ENCODE data around the gene EIF4G3.
"Not testable (repeated sequence)": the region's sequence is repeated elsewhere in the genome, so short reads cannot be mapped to it uniquely, and the experiment has no call there.

Gene EIF4G3

DNA sequence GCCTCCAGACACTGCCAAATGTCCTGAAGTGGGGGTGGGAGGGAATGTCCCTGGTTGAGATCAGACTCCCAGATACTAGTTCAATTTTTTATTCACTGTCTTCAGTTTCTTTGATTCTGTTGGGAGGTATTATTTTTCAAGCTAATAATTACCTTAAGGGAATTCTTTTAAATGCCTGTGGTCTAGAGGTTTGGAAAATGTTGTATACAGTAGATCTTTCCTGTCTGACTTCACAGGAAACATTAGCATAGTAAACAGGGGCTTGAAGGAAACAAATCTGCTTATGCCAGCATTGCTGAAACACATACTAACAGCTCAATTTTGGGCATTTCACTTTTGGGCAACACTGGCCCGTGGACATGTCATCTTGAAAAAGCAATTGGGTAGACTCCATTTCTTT lies 305.3 kb downstream of the EIF4G3 start:
- DNase-seq (ENCODE audit: low read depth): no peak

DNA sequence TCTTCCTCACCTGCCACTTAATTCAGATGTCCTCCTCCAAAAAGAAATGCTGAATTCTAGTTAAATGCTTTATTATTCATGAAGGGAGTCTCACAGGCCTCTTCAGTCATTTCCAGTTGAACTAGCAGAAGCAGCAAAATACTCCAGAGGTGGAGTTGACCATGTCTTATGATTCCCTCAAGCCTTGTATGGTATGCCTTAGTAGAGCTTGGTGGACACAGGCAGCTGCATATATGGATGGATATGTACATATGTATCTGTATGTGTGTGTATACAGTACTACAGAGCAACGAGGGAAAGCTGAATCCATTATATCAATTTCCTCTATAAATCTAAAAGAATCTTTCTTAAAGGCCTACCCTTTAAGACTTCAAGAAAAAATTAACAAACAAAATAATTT lies 306.0 kb downstream of the EIF4G3 start:
- DNase-seq (ENCODE audit: low read depth): no peak

DNA sequence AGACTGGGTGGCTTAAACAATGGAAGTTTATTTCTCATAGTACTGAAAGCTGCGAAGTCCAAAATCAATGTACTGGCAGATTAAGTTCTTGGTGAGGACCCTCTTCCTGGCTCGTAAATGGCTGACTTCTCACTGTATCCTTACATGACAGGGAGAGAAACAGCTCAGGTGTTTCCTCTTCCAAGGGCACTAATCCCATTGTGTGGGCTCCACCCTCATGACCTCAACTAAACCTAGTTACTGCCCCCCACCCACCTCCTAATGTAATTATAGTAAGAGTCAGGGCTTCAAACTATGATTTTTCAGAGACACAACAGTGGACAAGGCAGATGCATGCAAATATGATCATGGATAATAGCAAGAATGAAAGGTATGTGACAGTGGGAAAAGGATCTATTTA lies 308.4 kb downstream of the EIF4G3 start:
- DNase-seq (ENCODE audit: low read depth): no peak

DNA sequence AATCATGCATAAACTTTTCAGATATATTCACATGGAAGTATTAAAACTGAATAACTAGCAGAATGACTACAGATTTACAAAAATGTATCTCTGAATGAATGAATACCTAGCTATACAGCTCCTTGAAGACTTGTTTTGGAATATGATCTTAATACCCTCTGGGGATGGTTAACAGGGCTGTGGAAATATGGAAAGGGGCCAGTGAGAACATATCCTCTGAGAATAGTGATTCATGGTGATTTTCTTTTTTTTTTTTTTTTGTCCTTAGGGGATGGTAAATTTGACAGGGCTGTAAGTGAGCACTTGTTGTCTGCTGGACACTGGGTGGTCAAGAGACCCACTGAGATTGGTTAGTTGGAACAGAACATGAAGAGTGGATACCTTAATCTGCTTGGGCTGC lies 308.9 kb downstream of the EIF4G3 start:
- no peak for DNase-seq (ENCODE audit: low read depth)

DNA sequence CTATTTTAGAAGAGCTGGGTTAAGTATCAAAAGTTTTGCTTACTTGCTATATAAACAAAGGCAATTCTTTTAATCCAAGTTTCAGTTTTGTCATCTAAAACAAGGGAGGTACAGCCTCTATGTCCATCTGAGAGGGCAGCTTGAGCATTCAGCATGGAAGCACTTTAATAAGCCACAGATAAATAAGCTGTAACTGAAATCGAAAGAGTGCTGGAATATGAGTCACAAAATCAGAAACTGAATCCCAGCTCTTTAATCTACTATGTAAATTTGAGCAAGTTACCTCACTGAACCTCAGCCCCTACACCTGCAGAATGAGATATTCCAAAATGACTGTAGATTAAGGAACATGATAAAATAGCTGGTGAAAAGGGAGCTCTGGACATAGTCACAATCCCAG lies 309.6 kb downstream of the EIF4G3 start:
- no peak for DNase-seq (ENCODE audit: low read depth)

DNA sequence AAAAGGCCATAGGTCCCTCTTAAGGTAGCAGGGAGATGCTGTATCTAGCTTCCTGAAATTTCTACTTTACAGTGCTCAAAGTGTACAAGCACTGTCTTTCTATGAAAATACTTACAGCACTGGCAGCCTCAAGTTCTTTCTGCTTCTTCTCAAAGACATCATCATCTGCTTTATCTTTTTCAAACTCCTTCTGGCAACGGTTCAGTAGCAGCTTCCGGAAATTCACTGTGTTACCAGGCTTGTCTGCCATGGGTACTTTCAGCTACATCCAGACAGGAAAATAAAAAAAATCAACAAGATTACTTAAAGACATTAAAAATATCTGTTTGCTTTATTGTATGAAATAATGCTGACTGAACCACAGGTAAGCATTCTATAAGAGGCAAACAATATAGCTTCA lies 311.7 kb downstream of the EIF4G3 start:
- DNase-seq (ENCODE audit: low read depth): no peak

DNA sequence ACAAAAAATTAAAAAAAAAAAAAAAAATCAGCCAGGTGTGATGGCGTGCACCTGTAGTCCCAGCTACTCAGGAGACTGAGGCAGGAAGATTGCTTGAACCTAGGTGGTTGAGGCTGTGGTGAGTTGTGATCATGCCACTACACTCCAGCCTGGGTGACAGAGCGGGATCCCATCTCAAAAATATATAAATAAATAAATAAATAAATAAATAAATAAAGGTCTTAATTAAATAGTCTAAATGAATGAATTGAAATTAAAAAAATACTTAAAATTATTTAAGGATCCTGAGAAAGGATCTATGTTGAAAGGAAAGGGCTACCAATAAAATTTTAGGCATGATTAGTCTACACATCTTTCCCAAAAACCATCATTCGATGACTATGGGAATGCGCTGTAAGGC lies 322.2 kb downstream of the EIF4G3 start:
- no peak for DNase-seq (ENCODE audit: low read depth)

DNA sequence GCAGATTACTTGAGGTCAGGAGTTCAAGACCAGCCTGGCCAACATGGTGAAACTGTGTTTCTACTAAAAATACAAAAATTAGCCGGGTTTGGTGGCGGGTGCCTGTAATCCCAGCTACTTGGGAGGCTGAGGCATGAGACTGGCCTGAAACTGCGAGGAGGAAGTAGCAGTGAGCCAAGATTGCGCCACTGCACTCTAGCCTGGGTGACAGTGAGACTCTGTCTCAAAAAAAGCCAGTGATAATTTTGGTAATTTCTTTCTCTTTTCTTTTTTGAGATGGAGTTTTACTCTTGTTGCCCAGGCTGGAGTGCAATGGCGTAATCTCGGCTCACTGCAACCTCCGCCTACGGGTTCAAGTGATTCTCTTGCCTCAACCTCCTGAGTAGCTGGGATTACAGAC lies 324.9 kb downstream of the EIF4G3 start:
- not testable (repeated sequence) for DNase-seq (ENCODE audit: low read depth)

DNA sequence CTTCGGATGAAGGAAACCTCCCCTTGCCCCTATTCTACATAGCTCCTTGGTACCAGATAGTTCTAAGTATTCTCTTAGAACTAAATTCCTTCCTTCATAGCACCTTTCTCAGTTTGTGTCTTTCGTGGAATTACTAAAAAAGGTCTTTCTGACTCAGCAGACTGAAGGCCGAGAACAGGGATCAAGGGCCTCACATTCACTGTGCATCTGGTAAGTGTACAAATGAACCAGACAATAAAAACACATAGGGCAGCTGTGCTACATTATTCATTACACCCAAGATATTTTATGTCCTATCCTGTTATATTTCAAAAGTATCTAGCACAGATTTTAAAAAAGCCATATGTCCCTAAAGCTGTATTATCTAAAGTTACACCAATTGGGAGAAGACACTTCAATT lies 326.7 kb downstream of the EIF4G3 start:
- no peak for DNase-seq (ENCODE audit: low read depth)

DNA sequence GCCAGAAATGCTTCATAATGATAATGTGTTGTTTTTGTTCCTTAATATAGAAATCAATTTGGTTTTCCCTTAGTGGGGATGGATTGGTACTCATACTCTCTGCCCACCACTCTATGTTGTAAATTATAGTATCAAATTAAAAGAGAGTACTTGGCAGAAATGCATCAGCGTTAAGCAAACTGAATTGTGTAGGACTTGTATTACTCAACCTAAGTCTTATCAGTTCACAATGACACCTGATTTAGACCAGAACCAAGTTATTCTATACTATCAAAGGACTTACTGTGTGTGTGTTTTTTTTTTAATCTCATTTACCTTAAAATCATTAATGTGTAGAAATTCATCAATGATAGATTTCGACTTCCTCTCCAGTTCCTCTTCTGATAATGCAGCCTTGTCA lies 327.6 kb downstream of the EIF4G3 start:
- no peak for DNase-seq (ENCODE audit: low read depth)

DNA sequence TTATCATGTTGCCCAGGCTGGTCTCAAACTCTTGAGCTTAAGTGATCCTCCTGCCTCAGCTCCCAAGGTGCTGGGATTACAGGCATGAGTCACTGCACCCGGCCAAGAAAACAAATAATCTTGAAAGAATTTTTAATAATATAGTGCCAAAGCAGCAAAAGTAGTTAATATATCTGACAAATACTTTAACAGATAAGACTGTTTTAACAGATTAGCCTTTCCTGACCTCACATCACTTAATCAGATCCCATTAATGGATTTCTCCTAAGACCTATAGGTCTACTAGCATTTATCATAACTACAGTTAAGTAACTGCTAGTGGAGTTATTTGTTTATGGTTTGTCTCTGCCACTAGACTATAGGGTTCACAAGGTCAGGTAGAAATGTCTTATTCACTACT lies 328.5 kb downstream of the EIF4G3 start:
- no peak for DNase-seq (ENCODE audit: low read depth)

DNA sequence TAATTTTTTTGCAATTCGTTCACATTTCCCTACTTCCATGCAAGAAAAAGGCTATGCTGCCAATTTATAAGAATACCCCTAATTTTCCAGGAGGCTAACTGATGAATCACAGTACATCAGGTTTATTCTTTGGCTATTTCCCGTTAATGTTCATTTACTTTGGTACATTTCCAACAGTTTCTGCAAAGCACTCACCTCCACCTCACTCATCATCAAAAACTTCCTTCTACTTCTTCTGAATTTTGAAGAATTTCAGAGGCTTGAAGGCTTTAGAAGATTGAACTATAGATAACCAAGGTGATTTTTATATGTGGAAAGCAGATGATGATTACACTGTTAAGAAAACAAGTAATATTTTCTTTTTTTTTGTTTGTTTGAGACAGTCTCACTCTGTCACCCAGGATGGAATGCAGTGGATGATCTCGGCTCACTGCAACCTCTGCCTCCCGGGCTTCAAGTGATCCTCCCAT lies 329.1 kb downstream of the EIF4G3 start:
- no peak for DNase-seq (ENCODE audit: low read depth)

DNA sequence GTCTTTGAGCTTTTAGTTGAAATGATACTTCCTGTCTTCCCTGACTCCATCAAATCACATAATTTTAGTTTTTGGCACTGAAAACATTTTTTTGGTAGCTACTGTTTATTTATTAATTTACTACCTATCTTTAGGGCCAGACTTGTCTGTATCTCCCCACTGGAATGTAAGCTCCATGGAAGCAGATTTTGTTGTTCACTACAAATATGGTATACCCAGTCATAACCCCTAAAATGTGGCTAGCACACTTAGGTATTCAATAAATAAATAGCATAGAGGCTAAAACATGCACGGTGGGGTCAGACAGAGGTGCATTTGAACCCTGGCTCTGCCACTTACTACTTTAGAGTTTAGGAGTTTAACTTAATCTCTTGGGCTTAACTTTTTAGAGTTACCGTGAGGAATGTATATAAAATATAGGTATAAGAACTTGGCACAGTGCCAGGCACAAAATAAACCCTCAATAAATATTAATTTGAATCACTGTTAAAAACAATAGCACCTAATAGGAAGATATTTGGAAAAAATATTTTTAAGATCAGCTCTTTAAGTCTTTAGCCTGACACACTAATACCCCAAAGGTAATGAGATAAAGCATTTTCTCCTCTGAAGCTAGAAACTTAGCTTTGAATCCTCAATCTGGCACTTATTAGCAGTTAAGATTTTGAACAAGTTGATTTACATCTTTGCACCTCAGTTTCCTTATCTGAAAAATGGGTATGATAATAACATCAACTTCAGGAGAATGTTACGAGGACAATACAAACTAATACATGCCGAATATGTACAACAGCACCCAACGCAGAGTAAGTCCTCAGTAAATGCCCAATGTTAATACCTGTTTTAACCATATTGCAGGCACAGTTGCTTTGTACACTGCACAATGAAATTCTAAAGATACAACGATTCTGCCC lies 330.0 kb downstream of the EIF4G3 start:
- no peak for DNase-seq (ENCODE audit: low read depth)

DNA sequence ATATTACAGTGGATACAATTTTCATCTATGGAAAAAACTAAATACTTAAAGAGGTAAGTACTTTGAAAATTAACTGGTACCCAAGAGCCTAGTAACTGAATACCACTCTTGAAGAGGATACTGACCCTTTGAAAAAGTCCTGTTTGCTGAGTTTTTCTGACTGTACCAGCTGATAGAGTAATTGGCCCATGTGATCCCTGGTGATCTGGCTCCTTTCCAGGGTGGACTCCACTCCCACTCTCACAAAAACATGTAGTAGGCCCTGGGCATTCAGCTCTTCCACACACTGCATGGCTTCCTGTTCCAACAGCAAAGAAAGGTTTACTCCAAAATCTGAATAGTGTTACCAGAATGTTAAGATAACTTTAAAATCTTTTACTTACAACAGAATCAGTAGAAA lies 336.0 kb downstream of the EIF4G3 start:
- DNase-seq (ENCODE audit: low read depth): no peak

DNA sequence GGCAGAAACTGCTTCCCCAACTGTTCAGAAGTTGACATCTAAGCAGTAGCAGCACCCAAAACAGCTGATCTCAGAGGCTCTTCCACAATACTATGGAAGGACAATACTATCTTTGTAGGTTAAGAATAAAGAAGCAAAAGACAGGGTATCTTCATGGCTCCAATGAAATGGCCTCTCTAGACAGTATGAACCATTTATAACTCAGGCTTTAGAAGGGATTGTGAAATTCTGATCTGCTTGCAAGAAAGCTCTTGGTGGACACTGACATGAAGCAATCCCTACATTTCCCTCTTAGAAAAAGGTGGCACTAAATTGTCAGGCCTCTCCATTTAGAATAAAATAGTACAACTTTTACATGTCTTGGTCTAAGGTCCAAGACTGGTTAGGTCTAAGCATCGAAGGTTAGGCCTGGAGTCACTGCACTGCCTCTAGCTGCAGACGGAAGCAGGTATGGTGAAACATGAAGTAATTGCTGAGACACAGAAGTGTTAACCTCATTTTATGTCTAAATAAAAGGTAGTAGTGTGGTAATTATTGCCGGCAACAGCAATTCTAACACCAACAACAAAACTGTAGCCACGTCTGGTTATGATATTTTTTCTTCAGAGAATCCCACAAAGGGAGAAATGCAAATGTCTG lies 339.0 kb downstream of the EIF4G3 start:
- DNase-seq (ENCODE audit: low read depth): no peak

DNA sequence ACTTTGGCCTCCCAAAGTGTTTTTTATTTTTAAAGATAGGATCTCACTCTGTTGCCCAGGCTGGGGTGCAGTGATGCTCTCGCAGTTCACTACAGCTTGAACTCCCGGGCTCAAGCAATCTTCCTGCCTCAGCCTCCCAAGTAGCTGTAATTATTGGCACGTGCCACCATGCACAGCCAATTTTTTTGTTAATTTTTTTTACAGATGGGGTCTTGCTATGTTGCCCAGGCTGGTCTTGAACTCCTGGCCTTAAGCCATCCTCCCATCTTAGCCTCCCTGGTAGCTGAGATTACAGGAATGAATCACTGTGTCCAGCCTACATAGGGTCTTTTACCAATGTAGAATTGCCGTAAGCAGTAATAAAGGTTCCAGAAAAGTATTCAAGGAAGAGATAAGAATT lies 340.5 kb downstream of the EIF4G3 start:
- DNase-seq (ENCODE audit: low read depth): no peak

DNA sequence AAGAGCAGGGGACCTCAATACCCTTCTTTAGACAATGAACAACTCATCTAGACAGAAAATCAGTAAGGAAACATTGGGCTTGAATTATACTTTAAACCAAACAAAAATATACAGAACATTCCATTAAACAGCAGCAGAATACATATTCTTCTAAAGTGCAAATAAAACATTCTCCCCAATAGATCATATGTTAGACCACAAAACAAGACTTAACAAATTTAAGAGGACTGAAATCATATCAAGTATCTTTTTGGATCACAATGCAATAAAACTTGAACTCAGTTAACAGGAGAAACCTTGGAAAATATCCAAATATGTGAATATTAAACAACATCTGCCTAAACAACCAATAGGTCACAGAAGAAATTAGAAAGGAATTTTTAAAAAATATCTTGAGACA lies 341.9 kb downstream of the EIF4G3 start:
- DNase-seq (ENCODE audit: low read depth): no peak

DNA sequence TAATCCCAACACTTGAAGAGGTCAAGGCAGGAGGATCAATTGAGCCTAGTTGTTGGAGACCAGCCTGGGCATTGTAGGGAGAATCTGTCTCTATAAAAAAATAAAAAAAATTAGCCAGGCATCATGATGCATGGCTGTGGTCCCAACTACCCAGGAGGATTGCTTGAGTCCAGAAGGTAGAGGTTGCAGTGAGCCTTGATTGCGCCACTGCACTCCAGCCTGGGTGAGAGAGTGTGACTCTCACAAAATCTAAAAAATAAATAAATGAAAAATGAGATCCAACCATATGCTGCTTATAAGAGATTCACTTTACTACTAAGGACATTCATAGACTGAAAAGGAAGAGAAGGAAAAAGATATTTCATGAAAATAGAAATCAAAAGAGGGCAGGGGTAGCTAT lies 342.5 kb downstream of the EIF4G3 start:
- DNase-seq (ENCODE audit: low read depth): no peak

DNA sequence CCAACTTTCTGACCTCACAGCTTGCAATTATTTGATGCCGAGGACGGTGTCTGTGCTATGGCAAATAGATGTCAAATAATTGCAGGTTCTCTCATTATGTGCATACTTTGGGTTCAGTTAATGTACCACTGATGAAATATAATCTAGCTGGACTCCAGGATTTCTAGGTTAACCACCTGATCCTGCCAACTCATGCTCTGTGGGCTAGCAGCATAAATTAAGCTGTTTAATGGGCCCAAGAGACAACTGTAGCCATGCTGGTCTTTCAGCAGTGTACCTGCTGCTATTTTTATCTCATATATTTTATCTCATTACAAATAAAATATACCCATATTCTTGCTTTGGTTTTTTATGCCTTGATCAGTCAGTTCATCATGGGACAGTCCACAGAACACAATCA lies 346.3 kb downstream of the EIF4G3 start:
- DNase-seq (ENCODE audit: low read depth): no peak

DNA sequence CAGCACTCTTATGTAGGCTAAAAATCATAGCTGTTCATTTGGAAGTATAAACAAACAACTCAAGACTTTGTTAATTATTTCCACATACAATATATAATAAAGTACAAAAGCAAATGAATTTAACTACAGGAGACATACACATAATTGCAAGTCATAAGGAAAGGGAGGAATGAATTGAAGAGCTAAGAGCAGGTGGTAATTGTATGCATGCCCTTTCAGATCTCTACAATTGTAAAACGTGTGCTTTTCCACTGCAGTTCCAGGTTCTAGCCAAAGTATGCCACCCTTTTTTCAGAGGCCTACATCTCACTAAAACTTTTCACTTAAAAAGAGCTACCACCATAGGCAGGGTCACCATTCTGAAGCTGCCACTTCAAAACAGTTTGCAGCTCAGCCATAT lies 346.8 kb downstream of the EIF4G3 start:
- no peak for DNase-seq (ENCODE audit: low read depth)

DNA sequence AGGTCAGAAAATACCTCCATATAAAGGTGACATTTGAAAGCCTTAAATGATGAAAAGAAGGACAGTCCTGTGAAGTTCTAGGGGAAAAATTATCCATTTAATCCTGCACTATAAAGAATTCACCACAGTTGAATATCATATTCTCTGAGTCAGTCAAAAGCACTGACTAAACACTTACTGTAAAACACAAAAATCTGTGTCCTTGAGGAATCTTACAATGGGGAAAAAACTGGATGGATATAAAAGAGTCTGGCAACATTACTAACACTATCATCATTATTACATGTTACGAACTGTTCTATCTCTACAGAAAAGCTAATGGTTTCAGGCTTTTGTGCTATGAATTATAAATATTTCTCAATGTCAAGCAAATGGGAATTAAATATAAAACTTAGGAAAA lies 347.2 kb downstream of the EIF4G3 start:
- no peak for DNase-seq (ENCODE audit: low read depth)

DNA sequence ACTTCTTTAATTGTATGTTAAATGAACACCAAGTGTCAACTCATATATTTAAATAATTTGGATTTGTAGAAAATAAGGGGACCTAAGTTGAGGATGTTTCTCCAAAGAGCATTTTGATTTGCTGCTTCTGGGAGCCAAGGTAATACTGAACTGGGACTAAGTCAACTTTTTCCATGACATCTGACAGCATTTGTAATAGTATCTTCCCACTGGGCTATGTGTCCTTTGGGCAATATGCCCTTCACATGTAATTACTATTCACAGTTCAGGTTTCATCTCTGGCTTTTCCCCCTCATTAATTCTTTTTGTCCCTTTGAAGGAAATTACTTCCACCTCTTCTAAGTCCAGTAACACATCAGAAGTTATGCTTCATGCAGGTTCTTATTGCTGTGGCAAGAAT lies 352.9 kb downstream of the EIF4G3 start:
- no peak for DNase-seq (ENCODE audit: low read depth)

DNA sequence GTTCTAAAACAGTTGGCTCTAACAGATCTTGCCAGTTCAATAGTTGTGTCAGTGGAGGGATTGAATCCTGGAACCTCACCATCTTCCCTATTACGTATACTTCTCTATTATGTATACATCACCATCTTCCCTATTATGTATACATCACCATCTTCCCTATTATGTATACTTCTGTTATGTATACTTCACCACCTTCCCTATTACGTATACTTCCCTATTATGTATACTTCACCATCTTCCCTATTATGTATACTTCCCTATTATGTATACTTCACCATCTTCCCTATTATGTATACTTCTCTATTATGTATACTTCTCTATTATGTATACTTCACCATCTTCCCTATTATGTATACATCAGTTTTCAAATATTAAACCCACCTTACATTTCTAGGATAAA lies 355.2 kb downstream of the EIF4G3 start:
- no peak for DNase-seq (ENCODE audit: low read depth)

DNA sequence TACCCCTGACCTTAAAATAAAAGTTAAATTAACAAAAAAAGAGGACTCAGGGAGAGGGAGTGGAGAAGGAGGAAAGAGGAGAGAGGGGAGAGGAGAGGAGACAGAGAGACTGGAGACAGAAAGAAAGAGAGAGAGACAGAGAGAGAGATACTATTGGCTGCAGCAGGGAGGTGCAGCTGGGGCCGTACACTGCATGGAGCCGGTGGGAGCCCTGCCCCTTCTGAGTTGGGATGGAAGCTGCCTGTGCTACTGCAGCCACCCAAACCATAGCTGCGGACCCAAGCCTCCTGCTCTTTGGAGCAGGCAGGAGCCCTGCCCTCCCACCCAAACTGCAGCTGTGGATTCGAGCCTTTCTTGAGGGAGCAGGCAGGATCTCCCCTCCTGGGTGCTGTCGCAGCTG lies 356.9 kb downstream of the EIF4G3 start:
- DNase-seq (ENCODE audit: low read depth): no peak
